HepG2 (cell line): ENCODE measurements around the gene NFXL1. TPM values are rescaled to one million over a fixed set of nuclear protein-coding genes. Genes with fewer than 3 reads are reported as not detected.
A peak's percentile ranks its signal among the peaks of the same experiment; 100 is the strongest.

Experiments used
- ARID4A ChIP-seq: sonication (generic); formaldehyde crosslinking; IDR thresholded peaks from 2 replicates; pipeline ENCODE4 v1.5.0; 2020; ENCODE audit warnings: mild to moderate bottlenecking, missing genetic modification reagents, borderline replicate concordance
- MIER2 ChIP-seq: IDR thresholded peaks from 2 replicates; pipeline ENCODE4 v1.6.1; 2016; ENCODE audit warnings: missing biosample characterization, missing genetic modification reagents
- MXI1 ChIP-seq: IDR thresholded peaks from 3 replicates; pipeline ENCODE4 v1.6.1; 2012; ENCODE audit warnings: low read depth, low read length, inconsistent platforms, borderline replicate concordance
- NCOA2 ChIP-seq: sonication (generic); formaldehyde crosslinking; IDR thresholded peaks from 2 replicates; pipeline ENCODE4 v1.8.0; 2022; ENCODE audit warnings: inconsistent platforms
- TIGD3 ChIP-seq: sonication (generic); formaldehyde crosslinking; IDR thresholded peaks from 2 replicates; pipeline ENCODE4 v1.5.1; 2020; ENCODE audit warnings: mild to moderate bottlenecking, missing genetic modification reagents, borderline replicate concordance
- XBP1 ChIP-seq: sonication (generic); formaldehyde crosslinking; IDR thresholded peaks from 2 replicates; pipeline ENCODE4 v1.5.0; 2020; ENCODE audit warnings: missing genetic modification reagents
- ZBTB7A ChIP-seq: sonication (generic); formaldehyde crosslinking; IDR thresholded peaks from 2 replicates; pipeline ENCODE4 v1.8.0; 2022; ENCODE audit warnings: mild to moderate bottlenecking, missing genetic modification reagents
- ZFP90 ChIP-seq: sonication (generic); formaldehyde crosslinking; IDR thresholded peaks from 2 replicates; pipeline ENCODE4 v1.8.0; 2022; ENCODE audit warnings: missing genetic modification reagents, mild to moderate bottlenecking, inconsistent platforms, borderline replicate concordance
- ZMAT3 ChIP-seq: sonication (generic); formaldehyde crosslinking; conservative IDR thresholded peaks from 2 replicates; pipeline ENCODE4 v1.7.0; 2021; ENCODE audit warnings: missing genetic modification reagents
- ZNF331 ChIP-seq: sonication (generic); formaldehyde crosslinking; IDR thresholded peaks from 2 replicates; pipeline ENCODE4 v1.4.0; 2020; ENCODE audit warnings: missing genetic modification reagents
- ZNF33A ChIP-seq: sonication (generic); formaldehyde crosslinking; IDR thresholded peaks from 2 replicates; pipeline ENCODE4 v1.5.1; 2020; ENCODE audit warnings: missing genetic modification reagents, mild to moderate bottlenecking, moderate library complexity, borderline replicate concordance
- ZNF446 ChIP-seq: sonication (generic); formaldehyde crosslinking; IDR thresholded peaks from 2 replicates; pipeline ENCODE4 v1.5.0; 2020; ENCODE audit warnings: mild to moderate bottlenecking, missing genetic modification reagents
- ZNF569 ChIP-seq: sonication (generic); formaldehyde crosslinking; IDR thresholded peaks from 2 replicates; pipeline ENCODE4 v1.5.0; 2020; ENCODE audit warnings: mild to moderate bottlenecking, missing genetic modification reagents, moderate library complexity, borderline replicate concordance
- polyA plus RNA-seq, 8 experiments: library from polyadenylated mRNA; depleted of rRNA in 3 of 8; stranded (reverse) in 7 of 8; unstranded in 1 of 8; fragments of >200 nt; fragmentation: Illumina TruSeq in 4 of 8; extraction: Trizol in 4 of 8; gene quantifications; 2 replicates each; pipeline versions ENCODE4 v1.2.1 to v1.2.3, GENCODE V29; 2011 to 2016; ENCODE audit warnings: low read depth in 4 of 8, missing spikeins in 1 of 8, mixed read lengths in 1 of 8; ENCODE audit not compliant: insufficient read depth in 1 of 8
- total RNA-seq, 5 experiments: library from RNA; depleted of rRNA; stranded (reverse); fragments of >200 nt; fragmentation: Illumina TruSeq; extraction: Trizol; gene quantifications; 2 replicates each; pipeline ENCODE4 v1.2.3, GENCODE V29; 2016; ENCODE audit warnings: low read depth in 1 of 5
- TF ChIP-seq, protein P1 (sequence below): sonication (generic); formaldehyde crosslinking; IDR thresholded peaks from 2 replicates; pipeline ENCODE4 v1.4.0; 2020; ENCODE audit warnings: missing genetic modification reagents
- TF ChIP-seq, protein P2 (sequence below): sonication (generic); formaldehyde crosslinking; IDR thresholded peaks from 2 replicates; pipeline ENCODE4 v1.5.1; 2020; ENCODE audit warnings: mild to moderate bottlenecking, missing genetic modification reagents, borderline replicate concordance

The NFXL1 gene
- total and polyA plus RNA-seq, 2 of the 13 experiments (the other 11 are each of a cell fraction or from before 2014, with no cell fraction given), result 12.0 to 18.6 TPM

GRCh38 chr4:47914220-47914925 lies at the start of gene NFXL1 (continued):
- TF ChIP-seq, protein P1, sequence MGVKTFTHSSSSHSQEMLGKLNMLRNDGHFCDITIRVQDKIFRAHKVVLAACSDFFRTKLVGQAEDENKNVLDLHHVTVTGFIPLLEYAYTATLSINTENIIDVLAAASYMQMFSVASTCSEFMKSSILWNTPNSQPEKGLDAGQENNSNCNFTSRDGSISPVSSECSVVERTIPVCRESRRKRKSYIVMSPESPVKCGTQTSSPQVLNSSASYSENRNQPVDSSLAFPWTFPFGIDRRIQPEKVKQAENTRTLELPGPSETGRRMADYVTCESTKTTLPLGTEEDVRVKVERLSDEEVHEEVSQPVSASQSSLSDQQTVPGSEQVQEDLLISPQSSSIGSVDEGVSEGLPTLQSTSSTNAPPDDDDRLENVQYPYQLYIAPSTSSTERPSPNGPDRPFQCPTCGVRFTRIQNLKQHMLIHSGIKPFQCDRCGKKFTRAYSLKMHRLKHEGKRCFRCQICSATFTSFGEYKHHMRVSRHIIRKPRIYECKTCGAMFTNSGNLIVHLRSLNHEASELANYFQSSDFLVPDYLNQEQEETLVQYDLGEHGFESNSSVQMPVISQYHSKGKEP (CRISPR knock-in tag), result no peak
- TF ChIP-seq ZNF33A, result peak; percentile 22; the same call in 1 of the 2 replicates
- peak; percentile 10; the same call in 1 of the 2 replicates for TF ChIP-seq NCOA2 (CRISPR knock-in tag)
- TF ChIP-seq ZNF331 (CRISPR knock-in tag), result 0 out of 2 replicates have a peak, but pooled peaks have one; percentile 9
- TF ChIP-seq MXI1, result peak; percentile 89
- 0 out of 2 replicates have a peak, but pooled peaks have one; percentile 8 for TF ChIP-seq MIER2
- TF ChIP-seq ZFP90 (CRISPR knock-in tag), result 0 out of 2 replicates have a peak, but pooled peaks have one; percentile 19
- TF ChIP-seq, protein P2, sequence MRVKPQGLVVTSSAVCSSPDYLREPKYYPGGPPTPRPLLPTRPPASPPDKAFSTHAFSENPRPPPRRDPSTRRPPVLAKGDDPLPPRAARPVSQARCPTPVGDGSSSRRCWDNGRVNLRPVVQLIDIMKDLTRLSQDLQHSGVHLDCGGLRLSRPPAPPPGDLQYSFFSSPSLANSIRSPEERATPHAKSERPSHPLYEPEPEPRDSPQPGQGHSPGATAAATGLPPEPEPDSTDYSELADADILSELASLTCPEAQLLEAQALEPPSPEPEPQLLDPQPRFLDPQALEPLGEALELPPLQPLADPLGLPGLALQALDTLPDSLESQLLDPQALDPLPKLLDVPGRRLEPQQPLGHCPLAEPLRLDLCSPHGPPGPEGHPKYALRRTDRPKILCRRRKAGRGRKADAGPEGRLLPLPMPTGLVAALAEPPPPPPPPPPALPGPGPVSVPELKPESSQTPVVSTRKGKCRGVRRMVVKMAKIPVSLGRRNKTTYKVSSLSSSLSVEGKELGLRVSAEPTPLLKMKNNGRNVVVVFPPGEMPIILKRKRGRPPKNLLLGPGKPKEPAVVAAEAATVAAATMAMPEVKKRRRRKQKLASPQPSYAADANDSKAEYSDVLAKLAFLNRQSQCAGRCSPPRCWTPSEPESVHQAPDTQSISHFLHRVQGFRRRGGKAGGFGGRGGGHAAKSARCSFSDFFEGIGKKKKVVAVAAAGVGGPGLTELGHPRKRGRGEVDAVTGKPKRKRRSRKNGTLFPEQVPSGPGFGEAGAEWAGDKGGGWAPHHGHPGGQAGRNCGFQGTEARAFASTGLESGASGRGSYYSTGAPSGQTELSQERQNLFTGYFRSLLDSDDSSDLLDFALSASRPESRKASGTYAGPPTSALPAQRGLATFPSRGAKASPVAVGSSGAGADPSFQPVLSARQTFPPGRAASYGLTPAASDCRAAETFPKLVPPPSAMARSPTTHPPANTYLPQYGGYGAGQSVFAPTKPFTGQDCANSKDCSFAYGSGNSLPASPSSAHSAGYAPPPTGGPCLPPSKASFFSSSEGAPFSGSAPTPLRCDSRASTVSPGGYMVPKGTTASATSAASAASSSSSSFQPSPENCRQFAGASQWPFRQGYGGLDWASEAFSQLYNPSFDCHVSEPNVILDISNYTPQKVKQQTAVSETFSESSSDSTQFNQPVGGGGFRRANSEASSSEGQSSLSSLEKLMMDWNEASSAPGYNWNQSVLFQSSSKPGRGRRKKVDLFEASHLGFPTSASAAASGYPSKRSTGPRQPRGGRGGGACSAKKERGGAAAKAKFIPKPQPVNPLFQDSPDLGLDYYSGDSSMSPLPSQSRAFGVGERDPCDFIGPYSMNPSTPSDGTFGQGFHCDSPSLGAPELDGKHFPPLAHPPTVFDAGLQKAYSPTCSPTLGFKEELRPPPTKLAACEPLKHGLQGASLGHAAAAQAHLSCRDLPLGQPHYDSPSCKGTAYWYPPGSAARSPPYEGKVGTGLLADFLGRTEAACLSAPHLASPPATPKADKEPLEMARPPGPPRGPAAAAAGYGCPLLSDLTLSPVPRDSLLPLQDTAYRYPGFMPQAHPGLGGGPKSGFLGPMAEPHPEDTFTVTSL (CRISPR knock-in tag), result 0 out of 2 replicates have a peak, but pooled peaks have one; percentile 40
- TF ChIP-seq ZMAT3 (CRISPR knock-in tag), result 0 out of 2 replicates have a peak, but pooled peaks have one; percentile 44
- peak; percentile 82; the same call in 1 of the 2 replicates for TF ChIP-seq ARID4A
- TF ChIP-seq ZNF569 (CRISPR knock-in tag), result 0 out of 2 replicates have a peak, but pooled peaks have one; percentile 35
- 0 out of 2 replicates have a peak, but pooled peaks have one; percentile 31 for TF ChIP-seq ZNF446
- TF ChIP-seq ZBTB7A (CRISPR knock-in tag), result no peak
- 0 out of 2 replicates have a peak, but pooled peaks have one; percentile 33 for TF ChIP-seq TIGD3 (CRISPR knock-in tag)
- peak; percentile 80; the same call in 1 of the 2 replicates for TF ChIP-seq XBP1 (CRISPR knock-in tag)
